LoVo (cell line): Measurements from ENCODE around the gene EML1.
A peak's percentile ranks its signal among the peaks of the same experiment; 100 is the strongest.

Experiments
- DNase-seq: peaks from one replicate; pipeline ENCODE4 v3.0.0-alpha.2; 2016; ENCODE audit warnings: low spot score

Gene EML1

DNA sequence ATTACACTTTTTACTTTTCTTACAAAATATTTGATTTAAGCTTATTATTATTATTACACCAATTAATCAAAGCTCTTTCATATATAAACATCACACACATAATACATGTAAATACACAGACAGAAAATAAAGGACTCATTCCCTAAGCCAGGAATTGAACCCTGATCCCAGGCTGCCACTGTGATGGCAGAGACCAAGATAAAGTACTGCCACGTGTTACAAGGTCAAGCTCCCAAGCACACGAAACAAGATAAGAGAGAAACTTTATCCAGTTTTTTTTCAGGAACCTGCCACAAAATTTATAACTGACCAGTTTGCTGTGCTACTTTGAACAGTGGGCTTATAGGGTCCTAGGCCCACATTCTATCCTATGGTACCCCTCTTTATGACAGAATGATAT is 111.3 kb downstream of the EML1 start:
- DNase-seq, result no peak

- no peak for DNase-seq
Measured at GRCh38 chr14:99905121-99905520, 111.9 kb downstream of the EML1 start.

DNA sequence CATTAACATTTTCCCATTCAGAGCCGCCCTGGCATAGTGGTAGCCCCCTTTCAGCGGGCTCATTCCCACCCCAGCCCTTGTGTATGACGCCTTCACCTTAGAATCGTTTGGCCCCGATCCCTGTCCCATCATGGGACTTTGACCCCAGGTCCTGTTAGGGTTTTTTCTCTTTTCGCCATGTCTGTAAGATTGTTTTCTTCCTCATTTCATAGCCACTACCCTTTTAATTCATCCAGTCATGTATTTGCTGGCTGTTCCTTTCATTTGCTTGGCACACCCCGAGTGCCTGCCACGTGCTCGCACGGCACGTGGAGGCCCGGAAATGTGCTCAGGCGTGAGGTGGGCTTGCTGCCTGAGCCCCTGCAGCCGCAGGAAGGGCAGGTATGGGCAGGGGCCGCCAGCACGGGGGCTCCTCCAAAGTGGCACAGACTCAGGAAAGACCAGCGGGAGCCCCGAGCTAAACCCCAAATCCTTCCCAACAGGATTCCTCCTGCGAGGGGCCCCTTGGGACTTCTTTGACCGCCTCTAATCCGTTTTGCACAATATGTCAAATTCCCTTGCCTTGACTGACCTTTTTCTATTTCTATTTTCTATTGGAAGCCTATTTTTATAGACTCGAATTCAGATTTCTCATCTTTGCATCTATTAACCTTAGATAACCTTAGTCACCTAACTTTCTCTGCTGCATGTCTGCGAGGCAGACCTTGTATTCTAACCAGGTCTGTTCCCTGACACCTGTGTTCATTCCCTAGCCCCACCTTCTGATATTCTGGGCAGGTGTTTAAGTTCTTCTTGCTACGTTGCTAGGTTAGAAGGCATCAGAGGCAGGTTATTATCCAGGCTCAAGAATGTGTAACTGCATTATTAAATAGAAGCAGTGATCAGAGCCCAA is 114.8 kb downstream of the EML1 start:
- no peak for DNase-seq

DNA sequence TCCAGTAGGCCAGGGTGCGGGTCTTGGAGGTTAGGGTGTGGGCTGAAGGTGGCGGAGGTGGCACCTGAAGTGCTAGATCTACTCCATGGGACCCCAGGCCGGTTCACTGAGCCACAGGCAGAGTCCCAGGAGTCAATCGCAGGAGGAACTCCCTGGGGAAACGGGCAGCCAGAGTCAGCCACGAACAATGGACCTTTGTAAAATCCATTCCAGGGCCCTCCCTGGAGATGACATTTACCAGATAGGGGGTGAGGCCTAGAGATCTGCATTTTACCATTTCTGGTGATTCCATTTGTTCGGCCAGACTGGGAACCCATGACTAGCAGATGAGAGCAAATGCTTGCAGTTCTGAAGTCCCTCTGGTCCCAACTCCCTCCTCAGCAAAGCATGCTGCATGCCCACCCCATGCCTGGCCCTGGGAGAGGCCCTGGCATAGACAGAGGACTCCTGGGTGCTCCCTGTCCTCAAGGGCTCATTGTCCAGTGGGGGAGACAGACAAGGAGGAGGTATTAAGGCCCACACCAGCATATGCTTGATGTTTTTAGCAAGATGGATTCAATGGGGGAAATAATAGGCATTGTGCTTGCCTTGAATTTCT is 115.5 kb downstream of the EML1 start:
- DNase-seq, result no peak

- DNase-seq, result no peak
Measured at GRCh38 chr14:99909513-99910064, 116.4 kb downstream of the EML1 start.

GRCh38 chr14:99910337-99911309 is 117.4 kb downstream of the EML1 start:
- peak; percentile 36 for DNase-seq

DNA sequence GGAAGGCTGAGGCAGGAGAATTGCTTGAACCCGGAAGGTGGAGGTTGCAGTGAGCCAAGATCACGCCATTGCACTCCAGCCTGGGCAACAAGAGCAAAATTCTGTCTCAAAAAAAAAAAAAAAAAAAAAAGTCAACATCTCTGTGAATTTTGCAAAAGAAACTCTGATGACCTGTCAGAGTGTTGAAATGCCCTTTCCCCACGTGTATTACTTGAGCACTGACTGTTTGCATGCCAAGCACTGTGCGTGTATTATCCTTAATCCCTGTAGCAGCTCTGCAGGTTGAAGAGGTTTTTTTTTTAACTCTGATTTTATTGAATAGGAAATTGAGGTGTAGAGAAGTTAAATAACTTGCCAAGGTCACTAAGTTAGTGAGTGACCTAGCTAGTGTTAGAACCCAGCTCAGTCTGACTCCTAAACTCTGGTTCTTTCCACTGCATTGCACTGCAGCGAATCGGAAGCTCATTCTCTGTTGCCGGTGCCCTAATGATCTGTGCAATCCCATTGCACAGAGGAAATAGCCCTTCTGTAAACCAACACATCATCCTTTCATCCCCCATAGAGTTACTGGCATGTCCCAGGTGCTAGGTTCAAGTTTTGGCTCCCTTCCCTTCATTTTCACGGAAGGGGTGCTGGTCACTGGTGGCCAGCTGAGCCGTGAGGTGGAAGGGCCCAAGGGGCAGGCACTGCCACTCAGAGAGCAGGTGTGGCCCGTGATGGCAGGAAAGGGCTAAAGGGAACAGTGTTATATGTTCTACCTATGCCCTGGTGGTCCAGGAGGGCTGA is 122.3 kb downstream of the EML1 start:
- DNase-seq, result no peak

DNA sequence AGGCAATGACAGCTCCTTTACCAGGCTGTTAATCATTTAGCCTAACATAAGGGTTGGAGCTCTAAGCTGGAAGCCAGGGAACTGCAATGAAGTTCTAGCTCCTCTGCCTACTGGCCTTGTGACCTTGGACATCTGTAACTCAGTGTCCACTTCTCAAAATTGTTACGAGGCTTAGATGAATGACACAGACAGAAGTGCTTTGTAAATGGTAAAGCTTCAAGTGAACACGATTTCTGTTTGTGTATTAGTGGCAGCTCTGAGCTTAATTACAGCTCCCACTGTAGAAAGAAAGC is 122.8 kb downstream of the EML1 start:
- DNase-seq, result no peak

- no peak for DNase-seq
Measured at GRCh38 chr14:99918781-99919180, 125.6 kb downstream of the EML1 start.

- DNase-seq, result no peak
Measured at GRCh38 chr14:99921425-99921824, 128.2 kb downstream of the EML1 start.

GRCh38 chr14:99924379-99924778 is 131.2 kb downstream of the EML1 start:
- DNase-seq, result no peak

GRCh38 chr14:99925471-99925870 is 132.3 kb downstream of the EML1 start:
- DNase-seq, result no peak

GRCh38 chr14:99928963-99929362 is 135.8 kb downstream of the EML1 start:
- no peak for DNase-seq

- no peak for DNase-seq
Measured at GRCh38 chr14:99929601-99930000, 136.4 kb downstream of the EML1 start.

DNA sequence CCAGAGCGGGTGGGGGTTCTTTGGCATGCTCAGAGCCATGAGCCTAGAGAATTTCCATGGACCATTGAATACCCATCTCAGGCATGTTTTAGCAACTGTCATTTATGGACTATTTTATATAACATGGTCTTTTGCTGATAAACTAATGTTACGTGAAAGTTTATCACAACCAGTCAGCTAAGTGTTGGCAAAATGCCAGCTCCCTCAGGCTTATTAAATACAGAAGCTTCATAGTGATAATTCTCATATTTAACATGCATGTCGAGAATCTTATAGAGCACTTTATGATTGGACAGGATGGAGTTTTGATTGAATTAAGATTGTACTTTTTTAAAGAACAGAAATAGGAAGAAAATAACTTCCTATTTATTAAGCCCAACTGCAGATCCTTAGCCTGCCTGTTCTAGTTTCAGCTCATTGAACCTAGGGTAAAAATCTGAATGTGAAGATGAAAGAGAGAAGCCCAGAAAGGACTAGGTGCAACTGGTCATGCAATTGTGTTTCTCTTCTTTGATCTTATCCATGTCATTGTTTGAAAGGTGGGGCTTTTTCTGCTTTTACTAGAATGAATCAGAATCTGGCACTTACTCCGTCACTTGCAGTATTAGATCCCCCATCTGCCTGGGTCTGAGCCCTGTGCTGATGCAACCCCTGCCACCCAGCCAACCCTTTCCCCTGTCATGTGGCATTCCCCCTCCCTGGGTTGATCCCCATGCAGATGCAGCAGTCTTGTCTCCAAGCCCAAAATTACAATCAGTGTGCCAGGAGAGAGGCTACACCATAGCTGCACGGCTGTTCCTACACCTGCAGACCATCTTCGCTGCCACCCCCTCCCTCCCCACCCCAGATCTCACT is 137.4 kb downstream of the EML1 start:
- peak; percentile 15 for DNase-seq

DNA sequence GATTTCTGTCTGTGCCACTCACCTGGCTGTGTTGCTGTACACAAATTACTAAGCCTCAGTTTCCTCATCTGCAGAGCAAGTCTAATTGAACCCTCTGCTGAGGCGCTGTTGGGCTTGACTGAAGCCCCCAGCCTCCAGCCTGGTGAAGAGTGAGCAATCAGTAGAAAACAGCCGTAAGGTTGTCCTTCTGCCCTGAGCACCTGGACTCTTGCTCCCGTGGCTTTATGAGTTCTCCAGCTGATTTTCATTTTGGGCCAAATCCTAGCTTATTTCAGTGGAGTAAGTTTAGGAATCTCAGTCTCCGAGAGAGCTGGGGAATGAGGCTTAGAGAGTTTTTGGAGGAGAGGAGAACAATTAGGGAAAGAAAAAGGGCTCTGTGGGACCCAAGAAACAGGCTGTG is 138.1 kb downstream of the EML1 start:
- no peak for DNase-seq

- DNase-seq, result no peak
Measured at GRCh38 chr14:99936056-99936455, 142.8 kb downstream of the EML1 start.

- no peak for DNase-seq
Measured at GRCh38 chr14:99936738-99937474, 143.7 kb downstream of the EML1 start.

DNA sequence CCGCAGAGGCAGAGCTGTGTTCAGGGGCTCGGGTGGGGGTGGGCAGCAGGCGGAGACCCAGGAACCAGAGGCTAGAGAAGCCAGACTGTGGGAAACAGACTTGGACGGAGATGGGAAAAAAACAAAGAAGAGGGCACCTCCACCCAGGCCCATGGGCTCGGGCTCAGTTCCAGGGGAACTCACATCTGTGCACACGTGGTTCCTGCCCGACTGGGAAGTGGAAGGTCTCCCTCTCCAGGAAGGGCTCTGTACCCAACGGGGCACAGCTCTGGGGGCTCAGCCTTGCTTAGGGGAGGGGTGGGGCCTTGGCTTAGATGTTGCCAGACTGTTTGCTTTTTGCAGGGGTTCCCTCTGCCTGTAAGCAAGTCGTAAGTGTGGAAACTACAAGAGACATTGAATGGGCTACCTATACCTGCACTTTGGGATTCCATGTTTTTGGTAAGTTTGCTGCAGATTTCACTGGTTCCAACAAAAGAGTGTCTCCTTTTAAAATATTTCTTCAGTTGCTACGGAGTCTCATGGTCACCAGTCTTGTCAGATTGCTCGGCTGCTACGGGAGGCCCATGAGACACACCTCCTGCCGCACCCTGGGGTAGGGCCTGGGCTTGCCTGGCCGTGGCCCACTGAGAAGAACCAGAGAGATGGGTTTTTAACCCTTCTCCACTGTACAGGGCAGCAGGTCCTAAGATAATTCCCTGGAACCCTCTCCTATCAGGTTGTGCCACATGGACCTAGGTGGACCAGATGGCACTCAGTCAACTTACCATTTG is 144.4 kb downstream of the EML1 start:
- no peak for DNase-seq
